ENCODE measurements around the gene CINP. TPM values are rescaled to one million over a fixed set of nuclear protein-coding genes. Genes with fewer than 3 reads are reported as not detected.
"Not testable (repeated sequence)": the region's sequence is repeated elsewhere in the genome, so short reads cannot be mapped to it uniquely, and the experiment has no call there.

Gene CINP
- total RNA-seq, 1 donor from 2014 or later = 6.8 TPM

DNA sequence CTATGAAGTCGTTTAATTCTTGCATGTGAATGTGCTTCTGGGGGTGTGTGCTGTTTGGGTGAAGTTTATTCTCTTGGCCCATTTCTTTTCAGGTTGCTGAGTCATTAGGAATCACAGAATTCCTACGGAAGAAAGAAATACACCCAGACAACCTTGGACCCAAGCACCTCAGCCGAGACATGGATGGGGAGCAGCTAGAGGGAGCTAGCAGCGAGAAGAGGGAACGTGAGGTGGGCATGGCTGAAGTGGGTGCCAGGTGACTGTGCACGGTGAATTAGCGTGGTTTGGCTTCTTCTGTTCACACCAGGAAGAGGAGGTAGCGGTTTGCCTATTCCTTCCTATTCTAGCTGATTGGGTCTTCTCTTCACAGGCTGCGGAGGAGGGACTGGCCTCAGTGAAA is 24.0 kb downstream of the CINP start:
- no peak for DNase-seq (ENCODE audit: low spot score in 2 of 2)
- intact Hi-C loops (cut with DNase I) = no loop called here
- Histone ChIP-seq H3K9me3 (no peaks in the 10 kb centered on the region), H3K27ac (no peak overlapping the region), H3K27me3 (no peaks in the 10 kb centered on the region), H3K4me1 (no peaks in the 10 kb centered on the region), H3K4me3 (no peak overlapping the region), H3K36me3 (peaks cover 28 to 71% of the 10 kb centered on the region in 2 donors)
- no peak for TF ChIP-seq CTCF (IDR thresholded peaks at IDR 0.05)

DNA sequence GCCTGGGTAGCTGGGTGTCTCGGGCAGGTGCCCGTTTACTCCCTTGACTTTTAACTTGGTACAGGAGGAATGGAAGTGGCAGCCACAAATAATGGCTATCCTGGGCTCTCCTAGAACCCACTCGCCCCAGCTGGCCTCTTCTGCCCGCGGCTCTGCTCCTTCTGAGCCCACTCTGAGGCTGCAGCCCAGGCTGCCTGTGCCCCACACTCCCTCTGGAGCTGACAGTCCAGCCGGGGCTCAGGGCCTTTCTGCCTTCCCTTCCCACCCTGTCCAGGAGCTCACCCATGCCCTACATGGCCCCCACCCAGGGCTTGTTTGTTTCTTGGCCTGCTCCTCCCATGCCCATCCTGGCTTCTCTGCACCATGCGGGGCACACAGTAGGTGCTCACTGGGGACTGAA is 27.5 kb downstream of the CINP start:
- H3K36me3 ChIP-seq = peaks cover 15 to 53% of the 10 kb centered on the region in 2 donors
- no peaks in the 10 kb centered on the region for H3K4me1 ChIP-seq

GRCh38 chr14:102333795-102334705 is 28.6 kb downstream of the CINP start:
- H3K27me3 ChIP-seq = no peaks in the 10 kb centered on the region
- TF ChIP-seq CTCF (IDR thresholded peaks at IDR 0.05) = no peak
- no peak for DNase-seq (ENCODE audit: low spot score in 2 of 2)
- no peak overlapping the region for H3K4me3 ChIP-seq
- H3K36me3 ChIP-seq = peaks cover 14 to 49% of the 10 kb centered on the region in 2 donors
- intact Hi-C loops (cut with DNase I) = no loop called here
- H3K27ac ChIP-seq = no peak overlapping the region
- no peaks in the 10 kb centered on the region for H3K4me1 ChIP-seq
- no peaks in the 10 kb centered on the region for H3K9me3 ChIP-seq

More for the DNA sequence above, 27.5 kb downstream of the CINP start:
- Histone ChIP-seq H3K27ac (no peak overlapping the region), H3K4me3 (no peak overlapping the region), H3K27me3 (no peaks in the 10 kb centered on the region), H3K9me3 (no peaks in the 10 kb centered on the region)
- intact Hi-C loops (cut with DNase I) = no loop called here
- no peak for TF ChIP-seq CTCF (IDR thresholded peaks at IDR 0.05)
- DNase-seq (ENCODE audit: low spot score in 2 of 2) = no peak

DNA sequence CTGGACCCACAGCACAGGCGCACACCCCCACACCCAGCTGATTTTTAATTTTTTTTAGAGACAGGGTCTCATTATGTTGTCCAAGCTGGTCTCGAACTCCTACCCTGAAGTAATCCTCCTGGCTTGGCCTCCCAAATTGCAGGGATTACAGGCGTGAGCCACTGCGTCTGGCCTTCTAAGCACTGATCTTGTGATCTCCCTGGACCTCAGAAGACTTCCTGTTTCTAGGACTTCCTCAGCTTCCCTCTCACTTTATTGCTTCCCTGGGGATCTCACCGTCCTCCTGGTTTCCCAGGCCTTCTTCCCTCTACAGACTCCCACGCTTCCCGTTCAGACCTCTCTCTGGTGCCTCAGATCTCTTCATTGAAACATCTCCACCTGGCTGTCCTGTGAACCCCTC is 29.3 kb downstream of the CINP start:
- peaks cover 10 to 43% of the 10 kb centered on the region in 2 donors for H3K36me3 ChIP-seq
- no peak overlapping the region for H3K4me3 ChIP-seq

GRCh38 chr14:102330806-102331205 is 31.9 kb downstream of the CINP start:
- no peak for DNase-seq (ENCODE audit: low spot score in 2 of 2)
- peaks cover 10 to 34% of the 10 kb centered on the region in 2 donors for H3K36me3 ChIP-seq
- H3K27ac ChIP-seq = no peak overlapping the region
- no peaks in the 10 kb centered on the region for H3K4me1 ChIP-seq
- intact Hi-C loops (cut with DNase I) = no loop called here
- H3K27me3 ChIP-seq = no peaks in the 10 kb centered on the region
- TF ChIP-seq CTCF (IDR thresholded peaks at IDR 0.05) = no peak
- no peaks in the 10 kb centered on the region for H3K9me3 ChIP-seq
- H3K4me3 ChIP-seq = no peak overlapping the region

More for the DNA sequence above, 29.3 kb downstream of the CINP start:
- H3K27me3 ChIP-seq = no peaks in the 10 kb centered on the region
- intact Hi-C loops (cut with DNase I) = no loop called here
- H3K9me3 ChIP-seq = no peaks in the 10 kb centered on the region
- no peak for DNase-seq (ENCODE audit: low spot score in 2 of 2)
- H3K27ac ChIP-seq = no peak overlapping the region
- no peaks in the 10 kb centered on the region for H3K4me1 ChIP-seq
- no peak for TF ChIP-seq CTCF (IDR thresholded peaks at IDR 0.05)

DNA sequence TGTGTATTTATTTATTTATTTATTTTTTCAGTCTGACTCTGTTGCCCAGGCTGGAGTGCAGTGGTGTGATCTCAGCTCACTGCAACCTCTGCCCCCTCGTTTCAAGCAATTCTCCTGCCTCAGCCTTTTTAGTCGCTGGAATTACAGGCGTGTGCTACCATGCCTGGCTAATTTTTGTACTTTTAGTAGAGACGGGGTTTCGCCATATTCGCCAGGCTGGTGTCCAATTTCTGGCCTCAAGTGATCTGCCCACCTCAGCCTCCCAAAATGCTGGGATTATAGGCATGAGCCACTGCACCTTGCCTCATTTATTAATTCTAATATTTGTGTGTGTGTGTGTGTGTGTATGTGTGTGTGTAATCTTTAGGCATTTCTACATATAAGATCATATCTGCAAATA is 33.3 kb downstream of the CINP start:
- intact Hi-C loops (cut with DNase I); H3K4me3 ChIP-seq; H3K27ac ChIP-seq; DNase-seq (ENCODE audit: low spot score in 2 of 2); H3K27me3 ChIP-seq; H3K9me3 ChIP-seq; H3K4me1 ChIP-seq: not testable (repeated sequence)
- H3K36me3 ChIP-seq = peaks cover 6 to 31% of the 10 kb centered on the region in 2 donors

Data from ascending aorta (tissue), 2 donors.